ENCODE measurements around the gene COL6A1. TPM values are rescaled to one million over a fixed set of nuclear protein-coding genes. Genes with fewer than 3 reads are reported as not detected.

Gene COL6A1
- total and polyA plus RNA-seq, 4 experiments from 2014 or later: 0.87 to 6.0 (median 5.2) TPM; not detected in 1

DNA sequence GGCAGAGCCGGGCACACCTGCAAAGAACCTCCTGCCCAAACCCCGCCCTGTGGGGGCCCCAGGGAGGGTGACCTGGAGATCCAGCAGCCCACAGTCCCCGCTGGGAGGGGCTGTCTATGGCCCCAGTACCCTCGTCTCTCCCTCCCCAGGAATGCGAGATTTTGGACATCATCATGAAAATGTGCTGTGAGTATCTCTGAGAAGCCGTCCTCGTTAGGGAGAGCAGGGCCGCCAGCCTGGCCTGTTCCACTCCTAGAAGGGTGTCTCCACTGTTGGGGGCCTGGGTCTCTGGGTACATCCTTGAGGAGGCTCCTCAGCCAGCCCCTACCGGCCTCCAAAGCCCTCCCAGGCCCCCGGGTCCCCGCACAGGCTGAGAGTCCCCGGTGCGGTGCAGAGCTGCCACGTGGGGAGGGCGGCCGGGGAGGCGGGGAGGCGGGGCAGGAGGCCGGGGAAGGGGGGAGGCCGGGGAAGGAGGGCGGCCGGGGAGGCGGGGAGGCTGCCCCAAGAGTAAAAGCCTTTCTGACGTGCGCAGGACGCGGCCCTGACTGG, 18.7 kb downstream of the COL6A1 start:
- no peak for DNase-seq
- H3K9me3 Mint-ChIP-seq: no peaks in the 10 kb centered on the region
- no peaks in the 10 kb centered on the region for H3K27me3 Mint-ChIP-seq
- Histone ChIP-seq H3K4me3 (ENCODE audit: low read length in 2 of 2) (no peak overlapping the region), H3K9me3 (ENCODE audit: control insufficient read depth in 1 of 2, low read length in 2 of 2) (no peaks in the 10 kb centered on the region), H3K27ac (ENCODE audit: low read depth, low read length) (no peak overlapping the region), H3K36me3 (ENCODE audit: insufficient read depth, low read length) (no peaks in the 10 kb centered on the region), H3K27me3 (ENCODE audit: insufficient read depth, low read length) (no peaks in the 10 kb centered on the region), H3K4me1 (ENCODE audit: insufficient read depth, low read length) (no peaks in the 10 kb centered on the region)
- no peak overlapping the region for H3K4me3 Mint-ChIP-seq
- H3K4me1 Mint-ChIP-seq: no peaks in the 10 kb centered on the region
- intact Hi-C loops (cut with micrococcal nuclease): no loop called here
- CTCF ChIA-PET (ENCODE audit: partially characterized antibody): no interaction called here
- no peak overlapping the region for H3K27ac Mint-ChIP-seq
- POLR2A ChIA-PET (ENCODE audit: partially characterized antibody): no interaction called here
- H3K36me3 Mint-ChIP-seq: no peaks in the 10 kb centered on the region

DNA sequence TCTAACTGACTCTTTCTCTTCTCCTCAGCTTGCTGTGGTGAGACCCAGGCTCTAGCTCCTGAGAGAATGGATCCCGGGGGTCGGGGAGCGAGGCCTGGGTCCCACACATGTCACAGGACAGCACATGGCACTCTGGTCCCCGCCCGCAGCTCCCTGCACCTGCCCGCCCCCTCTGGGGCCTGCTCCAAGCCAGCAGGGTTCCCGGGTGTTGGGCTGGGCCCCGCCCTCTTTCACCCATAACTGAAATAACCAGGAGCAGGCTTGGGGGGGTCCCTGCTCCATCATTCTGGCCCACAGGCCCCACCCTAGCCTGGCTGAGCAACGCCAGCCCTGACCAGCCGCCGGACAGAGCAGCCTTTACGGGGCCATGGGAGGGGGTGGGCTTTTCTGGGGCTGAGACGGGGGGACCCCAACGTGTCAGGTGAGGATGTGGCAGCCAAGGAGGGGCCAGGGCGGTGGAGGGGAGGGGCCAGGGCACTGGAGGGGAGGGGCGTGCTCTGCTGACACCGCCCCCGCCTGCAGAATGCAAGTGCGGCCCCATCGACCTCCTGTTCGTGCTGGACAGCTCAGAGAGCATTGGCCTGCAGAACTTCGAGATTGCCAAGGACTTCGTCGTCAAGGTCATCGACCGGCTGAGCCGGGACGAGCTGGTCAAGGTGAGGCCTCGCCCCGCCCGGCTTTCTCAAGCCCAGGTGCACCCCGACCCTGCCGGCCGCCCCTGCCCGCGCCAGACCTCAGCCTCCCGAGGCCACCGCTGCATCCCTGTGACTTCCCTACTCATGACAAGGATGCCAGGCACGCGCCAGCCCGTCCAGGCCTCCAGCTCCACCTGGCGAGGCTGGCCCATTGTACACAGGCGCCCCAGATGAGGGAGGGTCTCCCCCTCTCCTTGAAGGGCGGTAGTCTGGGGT, 19.4 kb downstream of the COL6A1 start:
- H3K27me3 Mint-ChIP-seq: no peaks in the 10 kb centered on the region
- H3K27ac Mint-ChIP-seq: no peak overlapping the region
- intact Hi-C loops (cut with micrococcal nuclease): no loop called here
- no peaks in the 10 kb centered on the region for H3K36me3 Mint-ChIP-seq
- Histone ChIP-seq H3K4me1 (ENCODE audit: insufficient read depth, low read length) (no peaks in the 10 kb centered on the region), H3K9me3 (ENCODE audit: control insufficient read depth in 1 of 2, low read length in 2 of 2) (no peaks in the 10 kb centered on the region), H3K36me3 (ENCODE audit: insufficient read depth, low read length) (no peaks in the 10 kb centered on the region), H3K4me3 (ENCODE audit: low read length in 2 of 2) (no peak overlapping the region), H3K27me3 (ENCODE audit: insufficient read depth, low read length) (no peaks in the 10 kb centered on the region), H3K27ac (ENCODE audit: low read depth, low read length) (no peak overlapping the region)
- POLR2A ChIA-PET (ENCODE audit: partially characterized antibody): no interaction called here
- H3K4me3 Mint-ChIP-seq: no peak overlapping the region
- CTCF ChIA-PET (ENCODE audit: partially characterized antibody): no interaction called here
- DNase-seq: no peak
- H3K9me3 Mint-ChIP-seq: no peaks in the 10 kb centered on the region
- no peaks in the 10 kb centered on the region for H3K4me1 Mint-ChIP-seq

DNA sequence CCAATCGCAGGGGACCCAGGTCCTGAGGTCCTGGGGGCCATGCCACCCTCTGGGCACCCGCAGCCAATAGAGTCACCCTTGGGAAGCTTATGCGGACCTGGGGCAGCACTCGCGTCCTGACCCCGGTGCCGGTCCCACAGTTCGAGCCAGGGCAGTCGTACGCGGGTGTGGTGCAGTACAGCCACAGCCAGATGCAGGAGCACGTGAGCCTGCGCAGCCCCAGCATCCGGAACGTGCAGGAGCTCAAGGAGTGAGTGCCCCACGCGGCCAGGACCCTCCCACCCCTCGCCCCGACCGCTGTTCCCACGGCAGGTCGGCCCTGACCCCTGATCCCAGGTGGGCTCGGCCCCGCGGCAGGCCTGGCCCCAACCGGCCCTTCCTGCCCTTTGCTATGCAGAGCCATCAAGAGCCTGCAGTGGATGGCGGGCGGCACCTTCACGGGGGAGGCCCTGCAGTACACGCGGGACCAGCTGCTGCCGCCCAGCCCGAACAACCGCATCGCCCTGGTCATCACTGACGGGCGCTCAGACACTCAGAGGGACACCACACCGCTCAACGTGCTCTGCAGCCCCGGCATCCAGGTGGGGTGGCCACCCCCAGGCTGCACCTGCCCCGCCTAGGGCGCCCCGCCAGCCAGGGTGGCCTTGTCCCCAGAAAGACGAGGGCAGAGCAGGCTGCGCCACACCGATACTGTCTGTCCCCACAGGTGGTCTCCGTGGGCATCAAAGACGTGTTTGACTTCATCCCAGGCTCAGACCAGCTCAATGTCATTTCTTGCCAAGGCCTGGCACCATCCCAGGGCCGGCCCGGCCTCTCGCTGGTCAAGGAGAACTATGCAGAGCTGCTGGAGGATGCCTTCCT, 20.5 kb downstream of the COL6A1 start:
- ChIA-PET POLR2A (ENCODE audit: partially characterized antibody) (no interaction called here), CTCF (ENCODE audit: partially characterized antibody) (no interaction called here)
- H3K36me3 ChIP-seq (ENCODE audit: insufficient read depth, low read length): no peaks in the 10 kb centered on the region
- H3K9me3 ChIP-seq (ENCODE audit: control insufficient read depth in 1 of 2, low read length in 2 of 2): no peaks in the 10 kb centered on the region
- H3K27ac Mint-ChIP-seq: no peak overlapping the region
- H3K9me3 Mint-ChIP-seq: no peaks in the 10 kb centered on the region
- H3K27me3 Mint-ChIP-seq: no peaks in the 10 kb centered on the region
- no peak overlapping the region for H3K27ac ChIP-seq (ENCODE audit: low read depth, low read length)
- no peaks in the 10 kb centered on the region for H3K4me1 Mint-ChIP-seq
- H3K27me3 ChIP-seq (ENCODE audit: insufficient read depth, low read length): no peaks in the 10 kb centered on the region
- no peak overlapping the region for H3K4me3 ChIP-seq (ENCODE audit: low read length in 2 of 2)
- DNase-seq: no peak
- no peak overlapping the region for H3K4me3 Mint-ChIP-seq
- intact Hi-C loops (cut with micrococcal nuclease): no loop called here
- H3K36me3 Mint-ChIP-seq: no peaks in the 10 kb centered on the region
- H3K4me1 ChIP-seq (ENCODE audit: insufficient read depth, low read length): no peaks in the 10 kb centered on the region

DNA sequence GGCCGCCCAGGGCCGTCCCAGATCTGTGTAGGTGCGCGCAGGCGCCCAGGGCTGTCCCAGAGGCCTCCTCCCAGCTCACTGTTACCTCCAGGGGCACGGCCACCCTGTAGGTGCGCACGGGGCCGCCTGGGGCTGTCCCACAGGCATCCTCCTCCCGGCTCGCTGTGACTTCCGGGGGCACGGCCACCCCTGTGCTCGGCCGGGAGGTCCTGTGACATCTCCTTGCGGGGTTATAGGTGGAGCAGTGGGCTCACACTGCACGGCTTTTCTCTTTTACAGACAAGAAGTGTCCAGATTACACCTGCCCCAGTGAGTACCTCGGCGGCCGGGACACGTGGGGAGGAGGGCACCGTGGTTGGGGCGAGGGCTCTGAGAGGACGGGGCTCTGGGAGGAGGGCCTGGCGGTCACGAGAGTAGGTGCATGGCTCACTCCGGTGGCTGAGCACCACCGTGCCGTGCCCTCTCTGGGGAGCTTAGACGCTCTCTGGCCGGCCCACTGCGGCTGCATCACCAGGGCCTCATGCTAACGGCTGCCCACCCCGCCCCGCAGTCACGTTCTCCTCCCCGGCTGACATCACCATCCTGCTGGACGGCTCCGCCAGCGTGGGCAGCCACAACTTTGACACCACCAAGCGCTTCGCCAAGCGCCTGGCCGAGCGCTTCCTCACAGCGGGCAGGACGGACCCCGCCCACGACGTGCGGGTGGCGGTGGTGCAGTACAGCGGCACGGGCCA, 21.4 kb downstream of the COL6A1 start:
- intact Hi-C loops (cut with micrococcal nuclease): no loop called here
- H3K36me3 ChIP-seq (ENCODE audit: insufficient read depth, low read length): no peaks in the 10 kb centered on the region
- H3K36me3 Mint-ChIP-seq: no peaks in the 10 kb centered on the region
- ChIA-PET POLR2A (ENCODE audit: partially characterized antibody) (no interaction called here), CTCF (ENCODE audit: partially characterized antibody) (no interaction called here)
- no peaks in the 10 kb centered on the region for H3K27me3 ChIP-seq (ENCODE audit: insufficient read depth, low read length)
- peaks cover 0 to under 1% (median 0%) of the 10 kb centered on the region in 8 donors for H3K9me3 Mint-ChIP-seq
- H3K4me1 Mint-ChIP-seq: no peaks in the 10 kb centered on the region
- no peak overlapping the region for H3K4me3 ChIP-seq (ENCODE audit: low read length in 2 of 2)
- no peak overlapping the region for H3K27ac ChIP-seq (ENCODE audit: low read depth, low read length)
- DNase-seq: no peak
- no peak overlapping the region for H3K27ac Mint-ChIP-seq
- no peak overlapping the region for H3K4me3 Mint-ChIP-seq
- H3K4me1 ChIP-seq (ENCODE audit: insufficient read depth, low read length): no peaks in the 10 kb centered on the region
- no peaks in the 10 kb centered on the region for H3K9me3 ChIP-seq (ENCODE audit: control insufficient read depth in 1 of 2, low read length in 2 of 2)
- no peaks in the 10 kb centered on the region for H3K27me3 Mint-ChIP-seq

DNA sequence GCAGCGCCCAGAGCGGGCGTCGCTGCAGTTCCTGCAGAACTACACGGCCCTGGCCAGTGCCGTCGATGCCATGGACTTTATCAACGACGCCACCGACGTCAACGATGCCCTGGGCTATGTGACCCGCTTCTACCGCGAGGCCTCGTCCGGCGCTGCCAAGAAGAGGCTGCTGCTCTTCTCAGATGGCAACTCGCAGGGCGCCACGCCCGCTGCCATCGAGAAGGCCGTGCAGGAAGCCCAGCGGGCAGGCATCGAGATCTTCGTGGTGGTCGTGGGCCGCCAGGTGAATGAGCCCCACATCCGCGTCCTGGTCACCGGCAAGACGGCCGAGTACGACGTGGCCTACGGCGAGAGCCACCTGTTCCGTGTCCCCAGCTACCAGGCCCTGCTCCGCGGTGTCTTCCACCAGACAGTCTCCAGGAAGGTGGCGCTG, 22.0 kb downstream of the COL6A1 start:
- POLR2A ChIA-PET (ENCODE audit: partially characterized antibody): no interaction called here
- CTCF ChIA-PET (ENCODE audit: partially characterized antibody): no interaction called here
- Histone ChIP-seq H3K4me3 (ENCODE audit: low read length in 2 of 2) (no peak overlapping the region), H3K4me1 (ENCODE audit: insufficient read depth, low read length) (no peaks in the 10 kb centered on the region), H3K27ac (ENCODE audit: low read depth, low read length) (no peak overlapping the region), H3K36me3 (ENCODE audit: insufficient read depth, low read length) (no peaks in the 10 kb centered on the region), H3K27me3 (ENCODE audit: insufficient read depth, low read length) (no peaks in the 10 kb centered on the region), H3K9me3 (ENCODE audit: control insufficient read depth in 1 of 2, low read length in 2 of 2) (no peaks in the 10 kb centered on the region)
- DNase-seq: no peak
- Mint-ChIP-seq H3K4me1 (no peaks in the 10 kb centered on the region), H3K4me3 (no peak overlapping the region), H3K36me3 (no peaks in the 10 kb centered on the region), H3K27me3 (no peaks in the 10 kb centered on the region), H3K27ac (no peak overlapping the region), H3K9me3 (peaks cover 0 to 3% (median 0%) of the 10 kb centered on the region in 8 donors)
- intact Hi-C loops (cut with micrococcal nuclease): no loop called here

DNA sequence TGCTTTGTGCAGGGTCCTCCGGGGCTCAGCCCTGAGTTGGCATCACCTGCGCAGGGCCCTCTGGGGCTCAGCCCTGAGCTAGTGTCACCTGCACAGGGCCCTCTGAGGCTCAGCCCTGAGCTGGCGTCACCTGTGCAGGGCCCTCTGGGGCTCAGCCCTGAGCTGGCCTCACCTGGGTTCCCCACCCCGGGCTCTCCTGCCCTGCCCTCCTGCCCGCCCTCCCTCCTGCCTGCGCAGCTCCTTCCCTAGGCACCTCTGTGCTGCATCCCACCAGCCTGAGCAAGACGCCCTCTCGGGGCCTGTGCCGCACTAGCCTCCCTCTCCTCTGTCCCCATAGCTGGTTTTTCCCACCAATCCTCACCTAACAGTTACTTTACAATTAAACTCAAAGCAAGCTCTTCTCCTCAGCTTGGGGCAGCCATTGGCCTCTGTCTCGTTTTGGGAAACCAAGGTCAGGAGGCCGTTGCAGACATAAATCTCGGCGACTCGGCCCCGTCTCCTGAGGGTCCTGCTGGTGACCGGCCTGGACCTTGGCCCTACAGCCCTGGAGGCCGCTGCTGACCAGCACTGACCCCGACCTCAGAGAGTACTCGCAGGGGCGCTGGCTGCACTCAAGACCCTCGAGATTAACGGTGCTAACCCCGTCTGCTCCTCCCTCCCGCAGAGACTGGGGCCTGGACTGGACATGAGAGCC, 22.7 kb downstream of the COL6A1 start:
- DNase-seq: no peak
- H3K36me3 ChIP-seq (ENCODE audit: insufficient read depth, low read length): no peaks in the 10 kb centered on the region
- intact Hi-C loops (cut with micrococcal nuclease): no loop called here
- CTCF ChIA-PET (ENCODE audit: partially characterized antibody): no interaction called here
- Mint-ChIP-seq H3K27ac (no peak overlapping the region), H3K4me3 (no peak overlapping the region), H3K36me3 (no peaks in the 10 kb centered on the region), H3K4me1 (no peaks in the 10 kb centered on the region), H3K9me3 (peaks cover 0 to 3% (median 0%) of the 10 kb centered on the region in 8 donors), H3K27me3 (no peaks in the 10 kb centered on the region)
- H3K9me3 ChIP-seq (ENCODE audit: control insufficient read depth in 1 of 2, low read length in 2 of 2): no peaks in the 10 kb centered on the region
- POLR2A ChIA-PET (ENCODE audit: partially characterized antibody): no interaction called here
- no peak overlapping the region for H3K27ac ChIP-seq (ENCODE audit: low read depth, low read length)
- H3K4me3 ChIP-seq (ENCODE audit: low read length in 2 of 2): no peak overlapping the region
- H3K27me3 ChIP-seq (ENCODE audit: insufficient read depth, low read length): no peaks in the 10 kb centered on the region
- no peaks in the 10 kb centered on the region for H3K4me1 ChIP-seq (ENCODE audit: insufficient read depth, low read length)
